IMR-90 (cell line): ENCODE results near the gene LDLRAD3. TPM values are rescaled to one million over a fixed set of nuclear protein-coding genes. Genes with fewer than 3 reads are reported as not detected.

Experiments
- ATAC-seq: fragments of 200-7000 bp; cut with Tn5 transposase; 2 replicates; pipeline ENCODE4 v1.9.1; 2020; ENCODE audit warnings: low read depth, mild to moderate bottlenecking, moderate library complexity
- BruUV-seq: library from RNA; stranded (reverse); fragments of 400-500 nt; replicated peaks from 2 replicates; lab custom pipeline; 2021; lab: Mats Ljungman, UMichigan
- CTCF ChIA-PET: fragments of 300-600 bp; formaldehyde crosslinking; extraction: SDS; loops from one replicate; lab custom pipeline; 2021; ENCODE audit warnings: antibody characterized with exemption; lab: Yijun Ruan, JAX
- POLR2A ChIA-PET: fragments of 300-600 bp; sonication (Branson Sonifier 250); formaldehyde crosslinking; loops from one replicate; lab custom pipeline; 2022; ENCODE audit warnings: antibody characterized with exemption; ENCODE audit not compliant: unreplicated experiment; lab: Charles Lee
- DNase-seq: peaks from one replicate; pipeline ENCODE4 v3.0.0; 2013
- H2AFZ ChIP-seq: replicated peaks from 2 replicates; pipeline ENCODE3; 2013; ENCODE audit warnings: low read length, mild to moderate bottlenecking; ENCODE audit not compliant: poor library complexity
- H2AK5ac ChIP-seq: 2 replicates; pipeline ENCODE4 v1.6.1; 2013; ENCODE audit warnings: low read depth, low read length, inconsistent platforms
- H2AK9ac ChIP-seq: replicated peaks from 2 replicates; pipeline ENCODE3; 2013; ENCODE audit warnings: mild to moderate bottlenecking, low read depth, low read length, moderate library complexity; ENCODE audit not compliant: poor library complexity
- H2BK120ac ChIP-seq: 2 replicates; pipeline ENCODE4 v1.6.1; 2013; ENCODE audit warnings: low read depth, low read length, inconsistent platforms
- H2BK15ac ChIP-seq: 3 replicates; pipeline ENCODE4 v1.6.1; 2013; ENCODE audit warnings: low read depth, low read length, inconsistent platforms
- H2BK20ac ChIP-seq: 2 replicates; pipeline ENCODE4 v1.6.1; 2013; ENCODE audit warnings: low read depth, mild to moderate bottlenecking, inconsistent platforms, low read length, moderate library complexity
- H2BK5ac ChIP-seq: 2 replicates; pipeline ENCODE4 v1.6.1; 2013; ENCODE audit warnings: mild to moderate bottlenecking, low read depth, low read length, inconsistent platforms; ENCODE audit not compliant: poor library complexity, severe bottlenecking
- H3K14ac ChIP-seq: replicated peaks from 2 replicates; pipeline ENCODE4 v1.6.1; 2013; ENCODE audit warnings: low read depth, low read length, inconsistent platforms
- H3K18ac ChIP-seq: 2 replicates; pipeline ENCODE4 v1.6.1; 2013; ENCODE audit warnings: low read depth, low read length, control low read depth
- H3K23ac ChIP-seq: 2 replicates; pipeline ENCODE4 v1.6.1; 2013; ENCODE audit warnings: low read depth, low read length, inconsistent platforms
- H3K27ac ChIP-seq: 2 replicates; pipeline ENCODE4 v1.5.1; 2013; ENCODE audit warnings: mild to moderate bottlenecking, control low read depth, low read length; ENCODE audit not compliant: insufficient read depth
- H3K27me3 ChIP-seq: 2 replicates; pipeline ENCODE4 v1.6.1; 2013; ENCODE audit warnings: low read length; ENCODE audit not compliant: control insufficient read depth, insufficient read depth
- H3K36me3 ChIP-seq: 2 replicates; pipeline ENCODE4 v1.6.1; 2013; ENCODE audit warnings: low read length, mixed read lengths; ENCODE audit not compliant: control insufficient read depth, insufficient read depth
- H3K4ac ChIP-seq: 2 replicates; pipeline ENCODE4 v1.6.1; 2013; ENCODE audit warnings: low read depth, low read length, inconsistent platforms
- H3K4me1 ChIP-seq: 2 replicates; pipeline ENCODE4 v1.6.1; 2013; ENCODE audit warnings: low read length, mixed read lengths; ENCODE audit not compliant: control insufficient read depth, insufficient read depth
- H3K4me2 ChIP-seq: 2 replicates; pipeline ENCODE4 v1.6.1; 2013; ENCODE audit warnings: low read depth, mild to moderate bottlenecking, control low read depth, low read length, moderate library complexity
- H3K4me3 ChIP-seq: 2 replicates; pipeline ENCODE4 v1.5.1; 2013; ENCODE audit warnings: low read depth, mild to moderate bottlenecking, control low read depth, low read length, moderate library complexity; ENCODE audit not compliant: insufficient read depth
- H3K56ac ChIP-seq: 2 replicates; pipeline ENCODE4 v1.6.1; 2013; ENCODE audit warnings: low read length, inconsistent platforms; ENCODE audit not compliant: insufficient read depth; ENCODE audit errors: extremely low read depth
- H3K79me1 ChIP-seq, 2 experiments: 2 replicates each; pipeline ENCODE4 v1.6.1; 2013; ENCODE audit warnings: low read length in 2 of 2, inconsistent platforms in 1 of 2, low read depth in 1 of 2
- H3K9ac ChIP-seq: 2 replicates; pipeline ENCODE4 v1.6.1; 2013; ENCODE audit warnings: low read depth, low read length, control low read depth
- H3K9me1 ChIP-seq: 2 replicates; pipeline ENCODE4 v1.6.1; 2013; ENCODE audit warnings: low read length, inconsistent platforms; ENCODE audit not compliant: insufficient read depth
- H3K9me3 ChIP-seq: 2 replicates; pipeline ENCODE4 v1.6.1; 2013; ENCODE audit warnings: low read length; ENCODE audit not compliant: control insufficient read depth, insufficient read depth
- H4K20me1 ChIP-seq: 2 replicates; pipeline ENCODE4 v1.6.1; 2013; ENCODE audit warnings: low read length, inconsistent platforms; ENCODE audit not compliant: insufficient read depth
- H4K5ac ChIP-seq: 2 replicates; pipeline ENCODE4 v1.6.1; 2013; ENCODE audit warnings: mild to moderate bottlenecking, low read depth, low read length, control low read depth
- H4K8ac ChIP-seq, 2 experiments: 2 replicates each; pipeline ENCODE4 v1.6.1; 2013; ENCODE audit warnings: low read depth in 2 of 2, low read length in 2 of 2, control low read depth in 1 of 2, inconsistent platforms in 1 of 2
- H4K91ac ChIP-seq: 2 replicates; pipeline ENCODE4 v1.6.1; 2013; ENCODE audit warnings: low read depth, low read length, inconsistent platforms; ENCODE audit not compliant: insufficient read depth
- CEBPB ChIP-seq: IDR thresholded peaks from 2 replicates; pipeline ENCODE4 v1.6.1; 2012; ENCODE audit warnings: low read depth, low read length, improper control_type of control experiment
- MAZ ChIP-seq: IDR thresholded peaks from 2 replicates; pipeline ENCODE4 v1.6.1; 2012; ENCODE audit warnings: low read depth, mild to moderate bottlenecking, low read length, improper control_type of control experiment, moderate library complexity, borderline replicate concordance
- MXI1 ChIP-seq: IDR thresholded peaks from 2 replicates; pipeline ENCODE4 v1.6.1; 2012; ENCODE audit warnings: low read depth, mild to moderate bottlenecking, low read length, moderate library complexity, borderline replicate concordance
- POLR2A ChIP-seq: IDR thresholded peaks from 2 replicates; pipeline ENCODE4 v1.6.1; 2012; ENCODE audit warnings: mild to moderate bottlenecking, low read depth, low read length
- SMC3 ChIP-seq: fragments of 150-350 bp; IDR thresholded peaks from 2 replicates; pipeline ENCODE4 v1.6.1; 2016; ENCODE audit warnings: low read depth, mild to moderate bottlenecking, antibody characterized with exemption, low read length, moderate library complexity
- WGBS, 2 experiments: methylation state at CpG; one replicate each; pipeline versions ENCODE4 v1.1.5 to v1.1.7; 2013; ENCODE audit warnings: missing lambda C conversion rate in 2 of 2; ENCODE audit not compliant: insufficient read length in 1 of 2; ENCODE audit errors: extremely low coverage in 2 of 2; 5-methylcytosine and 5-hydroxymethylcytosine counted together
- dilution Hi-C: fragments of 300-500 bp; cut with HindIII; formaldehyde crosslinking; loops from one replicate; pipeline ENCODE4 v1.14.3; 2018; ENCODE audit warnings: low sequenced_read_pairs; ENCODE audit not compliant: unreplicated experiment
- in situ Hi-C: fragments of 300-500 bp; cut with MboI; formaldehyde crosslinking; loops from 3 replicates; pipeline ENCODE4 v1.14.3; 2019; ENCODE audit warnings: low sequenced_read_pairs, inconsistent platforms, mixed read lengths
- intact Hi-C: fragments of 100-400 bp; cut with micrococcal nuclease; formaldehyde crosslinking; loops from 2 replicates; pipeline ENCODE4 v1.10.0; 2022
- polyA plus RNA-seq, 3 experiments: library from polyadenylated mRNA; depleted of rRNA; stranded (reverse); fragments of >200 nt; gene quantifications; 2 replicates each; pipeline ENCODE4 v1.2.3, GENCODE V29; 2012; ENCODE audit warnings: low replicate concordance in 1 of 3
- total RNA-seq: library from RNA; depleted of rRNA; stranded (reverse); fragments of >200 nt; gene quantifications from 2 replicates; pipeline ENCODE4 v1.2.3, GENCODE V29; 2012

The LDLRAD3 gene
- total and polyA plus RNA-seq, 2 of the 4 experiments (the other 2 are of a cell fraction), result 2.7 to 6.4 TPM

- no CpG with 5 or more reads among the region's 1 CpG for WGBS, 2 experiments
- TF ChIP-seq POLR2A, result no peak
- no peak for TF ChIP-seq MAZ
- no peak for TF ChIP-seq SMC3
- TF ChIP-seq MXI1, result no peak
- no peak for TF ChIP-seq CEBPB
- Histone ChIP-seq H2AK5ac (no peak overlapping the region), H2AK9ac (no peak overlapping the region), H2BK20ac (no peak overlapping the region), H3K9me1 (peaks cover 2% of the 10 kb centered on the region; the same call in 1 of the 2 replicates), H4K5ac (no peak overlapping the region), H3K18ac (no peak overlapping the region), H2BK5ac (no peak overlapping the region), H2BK120ac (no peak overlapping the region), H3K4me3 (no peak overlapping the region), H2BK15ac (no peak overlapping the region), H3K27me3 (peaks cover 16% of the 10 kb centered on the region), H3K36me3 (no peaks in the 10 kb centered on the region), H3K9me3 (no peaks in the 10 kb centered on the region), H3K9ac (no peak overlapping the region), H4K91ac (no peak overlapping the region), H3K4me2 (no peak overlapping the region), H4K20me1 (no peaks in the 10 kb centered on the region), H3K4ac (no peak overlapping the region), H3K23ac (no peak overlapping the region), H3K56ac (no peak overlapping the region), H3K4me1 (no peaks in the 10 kb centered on the region), H3K27ac (no peak overlapping the region), H2AFZ (no peak overlapping the region), H3K79me1 (no peaks in the 10 kb centered on the region), H3K14ac (no peak overlapping the region), H4K8ac (no peak overlapping the region)
- BruUV-seq, result no TSS peak
- POLR2A ChIA-PET, result no interaction called here
- in situ Hi-C loops (no loop called here), intact Hi-C loops (no loop called here), dilution Hi-C loops (no loop called here)
- DNase-seq (no peak), ATAC-seq (no peak)
- CTCF ChIA-PET, result interaction anchor here (1.0 kb wide), 1 partner anchor 8 kb away, joined by 4 read pairs; no protein-coding TSS in a partner anchor
These were observed 295.0 kb downstream of the LDLRAD3 start for GRCh38 chr11:36238881-36239280.
